Activated B cell treated with CpG ODN at 0.5 μM for 24 hours (primary cell): ENCODE measurements around the gene ERBB4. TPM values are rescaled to one million over a fixed set of nuclear protein-coding genes. Genes with fewer than 3 reads are reported as not detected.

Experiments
- ATAC-seq: fragments of 200-7000 bp; cut with Tn5 transposase; one replicate; pipeline ENCODE4 v1.10.0; 2021; ENCODE audit warnings: low read depth, mild to moderate bottlenecking, moderate library complexity
- CTCF ChIA-PET: fragments of 350-600 bp; sonication (Branson Sonifier 250); formaldehyde crosslinking; loops from one replicate; lab custom pipeline; 2021; ENCODE audit warnings: antibody characterized with exemption; lab: Charles Lee
- POLR2A ChIA-PET: fragments of 350-600 bp; sonication (Branson Sonifier 250); formaldehyde crosslinking; loops from one replicate; lab custom pipeline; 2021; ENCODE audit warnings: antibody characterized with exemption; lab: Charles Lee
- DNase-seq: peaks from one replicate; pipeline ENCODE4 v3.0.0; 2022
- H3K27ac Mint-ChIP-seq: one replicate; pipeline ENCODE4 v1.8.0; 2020; ENCODE audit warnings: mixed read lengths
- H3K27me3 Mint-ChIP-seq: one replicate; pipeline ENCODE4 v1.8.0; 2021; ENCODE audit warnings: mixed read lengths
- H3K36me3 Mint-ChIP-seq: one replicate; pipeline ENCODE4 v1.8.0; 2021; ENCODE audit warnings: low read depth, mixed read lengths
- H3K4me1 Mint-ChIP-seq: one replicate; pipeline ENCODE4 v1.8.0; 2021; ENCODE audit warnings: mixed read lengths
- H3K4me3 Mint-ChIP-seq: one replicate; pipeline ENCODE4 v1.8.0; 2020; ENCODE audit warnings: mild to moderate bottlenecking, mixed read lengths
- H3K9me3 Mint-ChIP-seq: one replicate; pipeline ENCODE4 v1.8.0; 2020; ENCODE audit warnings: mixed read lengths
- CTCF ChIP-seq: fragments of 200-600 bp; IDR thresholded peaks from one replicate; pipeline ENCODE4 v1.8.0; 2022; ENCODE audit warnings: antibody characterized with exemption, mild to moderate bottlenecking
- intact Hi-C: fragments of 100-400 bp; cut with micrococcal nuclease; formaldehyde crosslinking; loops from one replicate; pipeline ENCODE4 v1.15.1; 2024
- total RNA-seq: library from RNA; stranded (reverse); gene quantifications from 2 replicates; pipeline ENCODE4 v1.2.3, GENCODE V29; 2022

ERBB4 gene
- total RNA-seq, 1 donor from 2014 or later = not detected

GRCh38 chr2:211996857-211997256, 541.7 kb downstream of the ERBB4 start:
- Mint-ChIP-seq H3K4me1 (no peaks in the 10 kb centered on the region), H3K27ac (no peak overlapping the region), H3K36me3 (no peaks in the 10 kb centered on the region), H3K4me3 (no peak overlapping the region), H3K27me3 (no peaks in the 10 kb centered on the region), H3K9me3 (no peaks in the 10 kb centered on the region)
- no peak for TF ChIP-seq CTCF
- no peak for ATAC-seq
- ChIA-PET POLR2A (no interaction called here), CTCF (no interaction called here)
- intact Hi-C loops = no loop called here
- DNase-seq = no peak

GRCh38 chr2:211994806-211995205, 543.8 kb downstream of the ERBB4 start:
- H3K4me3 Mint-ChIP-seq = no peak overlapping the region
- intact Hi-C loops = no loop called here
- CTCF ChIA-PET = no interaction called here
- DNase-seq (no peak), ATAC-seq (no peak)
- POLR2A ChIA-PET = no interaction called here
- H3K9me3 Mint-ChIP-seq = peaks cover 4% of the 10 kb centered on the region
- no peaks in the 10 kb centered on the region for H3K27me3 Mint-ChIP-seq
- no peaks in the 10 kb centered on the region for H3K36me3 Mint-ChIP-seq
- no peak overlapping the region for H3K27ac Mint-ChIP-seq
- H3K4me1 Mint-ChIP-seq = no peaks in the 10 kb centered on the region
- TF ChIP-seq CTCF = no peak

- H3K27ac Mint-ChIP-seq = no peak overlapping the region
- intact Hi-C loops = no loop called here
- H3K36me3 Mint-ChIP-seq = no peaks in the 10 kb centered on the region
- H3K27me3 Mint-ChIP-seq = no peaks in the 10 kb centered on the region
- no peak overlapping the region for H3K4me3 Mint-ChIP-seq
- H3K4me1 Mint-ChIP-seq = no peaks in the 10 kb centered on the region
- CTCF ChIA-PET = no interaction called here
- no peak for DNase-seq
- no peak for ATAC-seq
- TF ChIP-seq CTCF = no peak
- peaks cover 4% of the 10 kb centered on the region for H3K9me3 Mint-ChIP-seq
- POLR2A ChIA-PET = no interaction called here
These were observed 548.3 kb downstream of the ERBB4 start for GRCh38 chr2:211990335-211990734.

DNA sequence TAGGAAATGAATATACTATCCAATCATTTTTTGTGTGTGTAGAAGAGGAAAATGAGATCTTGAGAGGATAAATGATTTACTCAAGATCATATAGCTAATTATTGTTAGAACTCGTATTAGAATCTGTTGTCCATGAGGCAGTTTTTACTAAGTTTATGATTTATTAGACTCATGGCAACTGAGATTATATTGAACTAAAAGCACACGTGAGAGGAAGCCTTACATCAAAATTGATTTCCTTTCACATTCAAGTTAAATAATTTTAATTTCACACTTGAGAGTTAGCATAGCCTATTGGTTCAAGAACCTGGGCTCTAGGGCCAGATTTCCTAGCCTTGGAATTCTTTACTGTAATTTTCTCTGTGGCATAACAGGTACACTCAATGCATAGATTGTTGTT, 552.3 kb downstream of the ERBB4 start:
- CTCF ChIA-PET = no interaction called here
- no peak for DNase-seq
- intact Hi-C loops = no loop called here
- ATAC-seq = no peak
- Mint-ChIP-seq H3K4me3 (no peak overlapping the region), H3K36me3 (no peaks in the 10 kb centered on the region), H3K27me3 (no peaks in the 10 kb centered on the region), H3K4me1 (no peaks in the 10 kb centered on the region), H3K9me3 (no peaks in the 10 kb centered on the region), H3K27ac (no peak overlapping the region)
- TF ChIP-seq CTCF = no peak
- POLR2A ChIA-PET = no interaction called here

- Mint-ChIP-seq H3K27ac (no peak overlapping the region), H3K9me3 (no peaks in the 10 kb centered on the region), H3K27me3 (no peaks in the 10 kb centered on the region), H3K4me1 (no peaks in the 10 kb centered on the region), H3K36me3 (no peaks in the 10 kb centered on the region), H3K4me3 (no peak overlapping the region)
- DNase-seq = no peak
- CTCF ChIA-PET = no interaction called here
- intact Hi-C loops = no loop called here
- TF ChIP-seq CTCF = no peak
- ATAC-seq = no peak
- POLR2A ChIA-PET = no interaction called here
These were observed 553.2 kb downstream of the ERBB4 start for GRCh38 chr2:211985393-211985792.
